Measurements from ENCODE around the gene CHD1L.
A peak's percentile ranks its signal among the peaks of the same experiment; 100 is the strongest.

CHD1L gene

DNA sequence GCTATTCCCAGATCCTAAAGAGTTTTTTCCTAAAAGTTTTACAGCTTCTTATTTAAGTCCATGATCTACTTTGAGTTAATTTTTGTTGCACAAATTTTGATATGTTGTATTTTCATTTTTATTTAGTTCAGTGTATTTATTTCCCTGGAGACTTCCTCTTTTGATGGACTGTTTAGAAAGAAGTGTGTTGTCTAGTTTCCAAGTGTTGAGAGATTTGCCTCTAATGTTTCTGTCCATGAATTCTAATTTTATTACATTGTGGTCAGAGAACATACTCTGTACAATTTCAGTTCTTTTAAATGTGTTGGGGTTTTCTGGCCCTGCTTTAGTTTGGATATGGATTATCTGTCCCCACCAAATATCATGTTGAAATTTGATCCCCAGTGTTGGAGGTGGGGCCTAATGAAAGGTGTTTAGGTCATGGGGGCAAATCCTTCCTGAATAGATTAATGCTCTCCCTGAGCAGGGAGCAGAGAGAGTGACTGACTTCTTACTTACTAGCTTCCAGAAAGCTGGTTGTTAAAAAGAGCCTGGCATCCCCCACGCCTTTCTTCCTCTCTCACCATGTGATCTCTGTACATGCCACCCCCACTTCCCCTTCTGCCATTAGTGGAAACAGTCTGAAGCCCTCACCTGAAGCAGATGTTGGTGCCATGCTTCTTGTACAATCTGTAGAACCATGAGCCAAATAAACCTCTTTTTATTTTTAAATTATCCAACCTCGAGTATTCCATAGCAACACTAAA lies 4.6 kb downstream of the CHD1L start:
- TF ChIP-seq EZH2phosphoT487 (IDR thresholded peaks at IDR 0.05; ENCODE audit: borderline replicate concordance, low read length) = no peak
- TF ChIP-seq, protein P1, sequence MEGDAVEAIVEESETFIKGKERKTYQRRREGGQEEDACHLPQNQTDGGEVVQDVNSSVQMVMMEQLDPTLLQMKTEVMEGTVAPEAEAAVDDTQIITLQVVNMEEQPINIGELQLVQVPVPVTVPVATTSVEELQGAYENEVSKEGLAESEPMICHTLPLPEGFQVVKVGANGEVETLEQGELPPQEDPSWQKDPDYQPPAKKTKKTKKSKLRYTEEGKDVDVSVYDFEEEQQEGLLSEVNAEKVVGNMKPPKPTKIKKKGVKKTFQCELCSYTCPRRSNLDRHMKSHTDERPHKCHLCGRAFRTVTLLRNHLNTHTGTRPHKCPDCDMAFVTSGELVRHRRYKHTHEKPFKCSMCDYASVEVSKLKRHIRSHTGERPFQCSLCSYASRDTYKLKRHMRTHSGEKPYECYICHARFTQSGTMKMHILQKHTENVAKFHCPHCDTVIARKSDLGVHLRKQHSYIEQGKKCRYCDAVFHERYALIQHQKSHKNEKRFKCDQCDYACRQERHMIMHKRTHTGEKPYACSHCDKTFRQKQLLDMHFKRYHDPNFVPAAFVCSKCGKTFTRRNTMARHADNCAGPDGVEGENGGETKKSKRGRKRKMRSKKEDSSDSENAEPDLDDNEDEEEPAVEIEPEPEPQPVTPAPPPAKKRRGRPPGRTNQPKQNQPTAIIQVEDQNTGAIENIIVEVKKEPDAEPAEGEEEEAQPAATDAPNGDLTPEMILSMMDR (IDR thresholded peaks at IDR 0.05; ENCODE audit: low read depth, low read length, poor library complexity, severe bottlenecking) = no peak
- 0 out of 2 replicates have a peak overlapping the region, but pooled peaks have one; percentile 8 for H3K4me3 ChIP-seq (ENCODE audit: low read length)
- H3K79me2 ChIP-seq (ENCODE audit: control insufficient read depth, low read length) = peaks cover 95% of the 10 kb centered on the region
- no peaks in the 10 kb centered on the region for H3K9me2 ChIP-seq (replicated peaks; ENCODE audit: control insufficient read depth, low read length)
- no peaks in the 10 kb centered on the region for H3K9me3 ChIP-seq (ENCODE audit: control insufficient read depth, insufficient read depth, low read length)
- peaks cover 43% of the 10 kb centered on the region for H3K4me1 ChIP-seq (ENCODE audit: control insufficient read depth, low read length)
- no peaks in the 10 kb centered on the region for H3F3A ChIP-seq (ENCODE audit: control insufficient read depth, insufficient read depth)
- H3K27ac ChIP-seq (ENCODE audit: low read depth, low read length) = no peak overlapping the region
- no peaks in the 10 kb centered on the region for H3K27me3 ChIP-seq (ENCODE audit: control insufficient read depth, low read length)
- peaks cover 34% of the 10 kb centered on the region for H4K20me1 ChIP-seq (ENCODE audit: control insufficient read depth, insufficient read depth, low read depth, low read length)
- H3K4me2 ChIP-seq (ENCODE audit: low read length) = peak overlapping the region; percentile 36
- peaks cover 23% of the 10 kb centered on the region for H3K36me3 ChIP-seq (ENCODE audit: control insufficient read depth, low read length)

GRCh38 chr1:147247656-147248238 lies 5.3 kb downstream of the CHD1L start:
- H3F3A ChIP-seq (ENCODE audit: control insufficient read depth, insufficient read depth) = no peaks in the 10 kb centered on the region
- H3K4me3 ChIP-seq (ENCODE audit: low read length) = no peak overlapping the region
- H3K4me1 ChIP-seq (ENCODE audit: control insufficient read depth, low read length) = peaks cover 40% of the 10 kb centered on the region
- no peaks in the 10 kb centered on the region for H3K9me3 ChIP-seq (ENCODE audit: control insufficient read depth, insufficient read depth, low read length)
- H3K9me2 ChIP-seq (replicated peaks; ENCODE audit: control insufficient read depth, low read length) = no peaks in the 10 kb centered on the region
- no peak for TF ChIP-seq EZH2phosphoT487 (IDR thresholded peaks at IDR 0.05; ENCODE audit: borderline replicate concordance, low read length)
- TF ChIP-seq, protein P1 (IDR thresholded peaks at IDR 0.05; ENCODE audit: low read depth, low read length, poor library complexity, severe bottlenecking) = no peak
- no peak overlapping the region for H3K4me2 ChIP-seq (ENCODE audit: low read length)
- peaks cover 99% of the 10 kb centered on the region for H3K79me2 ChIP-seq (ENCODE audit: control insufficient read depth, low read length)
- no peaks in the 10 kb centered on the region for H3K27me3 ChIP-seq (ENCODE audit: control insufficient read depth, low read length)
- H3K36me3 ChIP-seq (ENCODE audit: control insufficient read depth, low read length) = peaks cover 26% of the 10 kb centered on the region
- H3K27ac ChIP-seq (ENCODE audit: low read depth, low read length) = no peak overlapping the region
- H4K20me1 ChIP-seq (ENCODE audit: control insufficient read depth, insufficient read depth, low read depth, low read length) = peaks cover 34% of the 10 kb centered on the region

DNA sequence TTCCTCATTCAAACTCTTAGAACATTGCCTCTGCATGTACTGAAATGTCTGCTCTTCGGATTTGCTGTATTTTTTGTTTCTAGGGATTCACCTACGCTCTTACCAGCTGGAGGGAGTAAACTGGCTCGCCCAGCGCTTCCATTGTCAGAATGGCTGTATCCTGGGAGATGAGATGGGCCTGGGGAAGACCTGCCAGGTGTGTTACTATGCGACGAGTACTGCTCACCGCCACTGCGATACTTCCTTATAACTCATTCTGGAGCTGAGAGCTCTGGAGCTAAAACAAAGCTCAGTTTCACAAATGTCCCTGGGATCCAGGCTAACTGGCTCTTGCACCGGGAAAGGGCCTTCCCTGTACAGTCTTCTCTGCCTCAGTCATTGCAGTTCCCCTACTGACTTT lies 10.1 kb downstream of the CHD1L start:
- H3F3A ChIP-seq (ENCODE audit: control insufficient read depth, insufficient read depth) = no peaks in the 10 kb centered on the region
- H3K27ac ChIP-seq (ENCODE audit: low read depth, low read length) = no peak overlapping the region
- no peak overlapping the region for H3K4me2 ChIP-seq (ENCODE audit: low read length)
- peaks cover 43% of the 10 kb centered on the region for H3K36me3 ChIP-seq (ENCODE audit: control insufficient read depth, low read length)
- H3K9me3 ChIP-seq (ENCODE audit: control insufficient read depth, insufficient read depth, low read length) = no peaks in the 10 kb centered on the region
- TF ChIP-seq, protein P1 (IDR thresholded peaks at IDR 0.05; ENCODE audit: low read depth, low read length, poor library complexity, severe bottlenecking) = no peak
- no peak for TF ChIP-seq EZH2phosphoT487 (IDR thresholded peaks at IDR 0.05; ENCODE audit: borderline replicate concordance, low read length)
- peaks cover 4% of the 10 kb centered on the region; the same call in 1 of the 2 replicates for H4K20me1 ChIP-seq (ENCODE audit: control insufficient read depth, insufficient read depth, low read depth, low read length)
- H3K9me2 ChIP-seq (replicated peaks; ENCODE audit: control insufficient read depth, low read length) = no peaks in the 10 kb centered on the region
- H3K79me2 ChIP-seq (ENCODE audit: control insufficient read depth, low read length) = peaks cover 84% of the 10 kb centered on the region
- H3K4me3 ChIP-seq (ENCODE audit: low read length) = no peak overlapping the region
- no peaks in the 10 kb centered on the region for H3K27me3 ChIP-seq (ENCODE audit: control insufficient read depth, low read length)
- peaks cover 3% of the 10 kb centered on the region for H3K4me1 ChIP-seq (ENCODE audit: control insufficient read depth, low read length)

Data from DOHH2 (cell line).